H54 (cell line): Measurements from ENCODE around the gene PRKAR2B.
"Not testable (repeated sequence)": the region's sequence is repeated elsewhere in the genome, so short reads cannot be mapped to it uniquely, and the experiment has no call there.

ENCODE experiments used
- DNase-seq: peaks from one replicate; pipeline ENCODE4 v3.0.0; 2011; ENCODE audit warnings: low spot score, mixed read lengths; ENCODE audit not compliant: insufficient read length
- FAIRE-seq: peaks from 3 replicates; lab custom pipeline; 2011; peaks lifted over from hg19 to GRCh38; lab: Jason Lieb, UNC
- POLR2A ChIP-seq: IDR thresholded peaks from 2 replicates; pipeline ENCODE4 v1.6.1; 2011; ENCODE audit warnings: low read depth, mild to moderate bottlenecking, low read length

PRKAR2B gene

DNA sequence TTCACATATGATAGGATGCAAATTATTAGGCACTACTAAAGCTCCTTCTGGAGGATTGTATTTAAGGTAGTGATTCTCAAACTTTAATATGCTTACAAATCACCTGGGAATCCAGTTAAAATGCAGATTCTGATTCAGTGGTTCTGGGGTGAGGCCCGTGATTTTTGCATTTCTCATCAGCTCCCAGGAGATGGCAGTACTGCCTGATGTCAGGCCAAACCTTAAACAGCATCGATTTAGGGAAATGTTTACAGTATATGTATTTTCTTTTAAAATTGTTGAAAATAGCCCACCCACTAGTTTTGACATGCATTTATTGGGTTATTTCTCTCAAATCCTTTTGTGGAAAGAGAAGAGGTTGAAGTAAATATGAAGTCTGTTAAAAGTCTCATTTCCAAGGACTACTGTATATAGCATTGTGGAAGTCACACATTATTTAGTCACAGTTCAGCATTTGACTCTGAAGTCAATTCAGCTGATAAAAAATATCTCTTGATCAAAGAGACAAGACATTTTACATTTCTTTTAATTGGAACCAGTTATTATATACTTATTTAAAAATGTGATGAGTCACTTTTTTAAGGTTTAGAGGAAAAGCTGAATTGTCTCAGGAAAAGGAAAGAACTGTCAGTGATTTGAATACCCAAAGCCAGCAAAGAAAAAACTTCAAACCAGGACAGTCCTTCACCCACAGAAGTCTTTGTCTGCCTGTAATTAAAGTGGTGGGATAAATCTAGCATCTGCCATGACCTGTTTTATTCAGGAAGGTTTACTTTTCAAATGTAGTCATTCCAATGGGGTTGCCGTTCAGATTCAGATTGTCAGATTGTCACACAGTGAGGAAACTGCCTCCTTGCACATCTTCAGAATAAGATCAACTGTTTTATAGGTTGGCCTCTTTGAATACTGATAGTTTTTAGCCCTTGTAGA lies 103.2 kb downstream of the PRKAR2B start:
- TF ChIP-seq POLR2A: no peak
- DNase-seq (no peak), FAIRE-seq (peak; percentile 6)

DNA sequence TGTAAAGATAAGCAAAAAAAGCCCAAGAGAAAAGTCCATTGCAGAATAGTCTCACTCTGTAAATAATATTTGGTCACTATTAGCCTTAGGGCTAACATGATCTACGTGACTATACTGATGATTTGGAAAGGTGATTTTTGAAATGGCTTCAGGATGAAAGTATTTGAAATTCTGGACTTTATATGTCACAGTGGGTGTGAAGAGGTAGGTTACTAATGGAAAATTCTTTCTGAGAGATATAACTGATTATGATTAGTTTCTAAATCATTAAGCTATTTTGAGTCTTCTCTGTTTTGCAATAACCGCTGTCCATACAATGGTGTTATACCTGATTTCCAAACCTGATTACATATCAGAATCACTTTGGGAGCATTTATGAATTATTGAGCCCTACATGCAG lies 104.2 kb downstream of the PRKAR2B start:
- DNase-seq (no peak), FAIRE-seq (no peak)
- no peak for TF ChIP-seq POLR2A

DNA sequence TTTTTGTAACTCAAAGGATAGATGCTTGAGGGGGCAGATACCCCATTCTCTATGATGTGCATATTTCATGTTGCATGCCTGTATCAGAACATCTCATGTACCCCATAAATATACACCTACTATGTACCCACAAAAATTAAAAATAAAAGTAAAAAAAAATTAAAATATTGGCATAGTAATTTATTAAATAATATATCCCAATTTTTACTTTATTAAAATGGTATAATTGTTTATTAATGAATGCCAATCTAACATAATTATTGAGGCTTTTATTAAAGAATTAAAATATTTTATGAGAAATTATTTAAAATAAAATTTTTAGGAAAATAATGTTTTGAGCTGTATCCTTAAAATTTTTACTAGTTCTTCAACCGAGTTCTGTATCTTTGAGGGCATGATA lies 105.4 kb downstream of the PRKAR2B start:
- FAIRE-seq (no peak), DNase-seq (no peak)
- TF ChIP-seq POLR2A: no peak

DNA sequence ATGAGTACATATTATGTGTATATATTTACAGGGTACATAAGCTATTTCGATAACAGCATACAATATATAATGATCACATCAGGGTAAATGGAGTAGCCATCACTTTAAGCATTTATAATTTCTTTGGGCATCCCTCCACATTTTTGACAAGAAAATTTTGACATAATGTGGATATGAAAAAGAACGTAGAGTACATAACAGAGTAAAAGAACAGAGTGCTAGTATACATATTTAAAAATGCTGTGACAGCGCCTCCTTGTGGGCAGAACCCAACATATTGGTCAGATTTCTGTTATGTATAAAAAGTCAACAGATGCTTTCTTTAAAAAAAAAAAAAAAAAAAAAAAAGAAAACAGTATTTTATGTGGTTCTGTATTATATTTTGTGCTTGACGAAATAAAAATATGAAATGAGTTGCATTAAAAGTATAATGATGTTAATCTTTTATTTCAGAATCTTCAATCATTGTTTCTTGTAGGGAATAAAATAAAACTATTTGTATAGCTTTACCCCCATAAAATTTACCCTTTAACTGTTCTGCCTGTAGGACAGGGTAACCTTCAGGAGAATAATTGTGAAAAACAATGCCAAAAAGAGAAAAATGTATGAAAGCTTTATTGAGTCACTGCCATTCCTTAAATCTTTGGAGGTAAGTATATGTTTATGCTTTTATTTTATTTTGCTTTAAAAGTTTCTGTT lies 106.0 kb downstream of the PRKAR2B start:
- no peak for DNase-seq
- no peak for FAIRE-seq
- TF ChIP-seq POLR2A: no peak

DNA sequence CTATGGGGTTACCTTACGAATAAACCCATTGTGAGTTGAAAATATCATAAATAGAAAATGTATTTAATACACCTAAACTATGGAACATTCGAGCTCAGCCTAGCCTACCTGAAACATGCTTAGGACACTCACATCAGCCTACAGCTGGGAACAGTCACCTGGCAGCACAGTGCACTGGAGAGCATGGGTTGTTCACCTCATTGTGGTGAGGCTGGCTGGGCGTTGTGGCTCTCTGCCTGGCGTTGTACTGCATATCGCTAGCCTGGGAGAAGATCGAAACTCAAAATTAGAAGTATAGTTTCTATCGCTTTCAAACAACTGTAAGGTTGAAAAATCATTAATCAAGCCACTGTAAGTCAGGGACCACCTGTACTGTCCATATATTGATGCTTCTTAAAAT lies 107.0 kb downstream of the PRKAR2B start:
- no peak for FAIRE-seq
- TF ChIP-seq POLR2A: no peak
- DNase-seq: no peak

DNA sequence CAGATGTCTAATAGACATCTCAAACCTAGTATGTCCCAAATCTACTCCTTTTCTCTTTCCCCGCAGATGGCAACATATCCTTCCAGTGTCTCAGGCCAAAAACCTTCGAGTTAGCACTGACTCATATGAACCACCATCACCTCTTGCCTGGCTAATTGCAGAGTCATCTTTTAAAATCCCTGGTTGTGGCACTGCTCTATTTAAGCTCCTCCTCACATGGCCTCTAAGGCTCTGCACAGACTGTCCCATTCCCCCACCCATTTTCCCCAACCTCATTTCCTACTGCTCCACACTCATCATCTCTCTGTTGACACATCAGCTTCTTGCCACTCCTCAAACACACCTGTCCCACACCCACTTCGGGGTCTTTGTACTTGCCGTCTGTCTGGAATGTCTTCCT lies 107.5 kb downstream of the PRKAR2B start:
- DNase-seq (no peak), FAIRE-seq (peak; percentile 27)
- TF ChIP-seq POLR2A: no peak

DNA sequence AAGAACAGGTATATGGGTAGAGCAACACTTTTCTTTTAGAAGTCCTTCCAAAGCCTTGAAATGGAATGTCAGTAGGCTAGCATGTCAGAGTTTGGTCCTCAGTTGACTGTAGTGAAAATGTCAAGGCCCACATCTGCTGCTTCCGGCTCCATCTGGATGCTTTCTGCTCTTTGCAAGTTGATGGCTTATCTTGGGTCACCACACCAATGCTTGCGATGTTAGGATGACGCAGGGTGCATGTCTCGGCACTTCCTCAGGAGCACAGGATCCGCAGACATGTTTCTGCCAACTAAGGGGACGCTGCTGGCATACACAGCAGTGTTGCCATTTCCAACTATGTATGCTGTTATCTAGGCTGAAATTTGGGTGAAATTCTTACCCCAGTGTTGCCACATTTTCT lies 110.3 kb downstream of the PRKAR2B start:
- FAIRE-seq: no peak
- DNase-seq: no peak
- TF ChIP-seq POLR2A: no peak

DNA sequence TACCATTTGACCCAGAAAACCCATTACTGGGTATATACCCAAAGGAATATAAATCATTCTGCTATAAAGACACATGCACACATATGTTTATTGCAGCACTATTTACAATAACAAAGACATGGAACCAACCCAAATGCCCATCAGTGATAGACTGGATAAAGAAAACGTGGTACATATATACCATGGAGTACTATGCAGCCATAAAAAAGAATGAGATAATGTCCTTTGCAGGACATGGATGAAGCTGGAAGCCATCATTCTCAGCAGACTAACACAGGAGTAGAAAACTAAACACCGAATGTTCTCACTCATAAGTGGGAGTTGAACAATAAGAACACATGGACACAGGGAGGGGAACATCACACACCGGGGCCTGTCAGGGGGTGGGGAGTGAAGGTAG lies 111.2 kb downstream of the PRKAR2B start:
- not testable (repeated sequence) for FAIRE-seq, DNase-seq

DNA sequence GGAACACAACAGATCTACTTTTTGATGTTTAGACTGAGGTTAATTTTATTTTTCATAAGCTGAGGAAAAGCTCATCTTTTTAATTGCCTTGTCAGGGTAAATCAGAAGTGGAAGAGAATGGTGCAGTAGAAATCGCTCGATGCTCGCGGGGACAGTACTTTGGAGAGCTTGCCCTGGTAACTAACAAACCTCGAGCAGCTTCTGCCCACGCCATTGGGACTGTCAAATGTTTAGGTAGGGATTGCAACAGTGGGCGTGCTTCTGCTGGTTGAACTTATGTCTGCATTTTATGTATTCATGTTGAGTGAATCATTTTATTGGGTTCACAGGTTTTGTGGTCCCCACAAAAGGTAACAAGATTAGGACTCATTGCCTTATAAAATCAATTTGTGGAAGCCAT lies 112.6 kb downstream of the PRKAR2B start:
- FAIRE-seq (no peak), DNase-seq (no peak)
- TF ChIP-seq POLR2A: no peak

DNA sequence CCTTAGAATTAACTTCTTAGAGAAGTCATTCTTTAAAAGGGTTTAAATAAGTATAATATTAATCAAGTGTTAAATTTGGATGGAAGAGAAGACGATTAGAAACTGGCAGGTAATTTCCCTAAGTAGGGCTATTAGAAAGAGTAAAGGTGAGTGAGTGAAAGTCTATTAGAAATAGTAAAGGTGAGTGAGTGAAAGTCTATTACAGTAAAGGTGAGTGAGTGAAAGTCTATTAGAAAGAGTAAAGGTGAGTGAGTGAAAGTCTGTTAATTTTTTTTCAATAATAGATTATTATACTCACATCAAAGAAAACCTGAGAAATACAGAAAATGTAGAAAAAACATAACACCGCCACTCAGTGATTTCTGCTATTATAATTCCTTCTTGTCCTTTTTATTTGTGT lies 113.5 kb downstream of the PRKAR2B start:
- no peak for TF ChIP-seq POLR2A
- no peak for FAIRE-seq
- DNase-seq: no peak

DNA sequence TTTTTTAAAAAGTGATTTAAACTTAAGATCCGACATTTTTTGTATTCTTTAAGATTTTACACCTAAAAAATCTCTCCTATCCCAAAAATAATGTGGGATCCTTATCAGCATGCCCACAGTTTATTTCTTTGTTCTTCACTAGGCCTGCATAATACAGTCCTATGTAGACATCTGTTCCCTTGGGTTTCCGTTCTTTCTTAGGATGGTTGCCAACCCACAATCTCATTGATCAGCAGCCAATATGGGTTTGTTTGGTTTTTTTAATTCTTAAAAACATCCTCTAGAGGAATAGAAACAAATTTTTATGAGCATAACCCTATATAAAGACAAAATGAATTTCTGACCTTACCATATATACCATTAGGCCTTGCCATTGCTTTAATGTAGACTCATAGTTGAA lies 115.9 kb downstream of the PRKAR2B start:
- FAIRE-seq: no peak
- DNase-seq: no peak
- no peak for TF ChIP-seq POLR2A

DNA sequence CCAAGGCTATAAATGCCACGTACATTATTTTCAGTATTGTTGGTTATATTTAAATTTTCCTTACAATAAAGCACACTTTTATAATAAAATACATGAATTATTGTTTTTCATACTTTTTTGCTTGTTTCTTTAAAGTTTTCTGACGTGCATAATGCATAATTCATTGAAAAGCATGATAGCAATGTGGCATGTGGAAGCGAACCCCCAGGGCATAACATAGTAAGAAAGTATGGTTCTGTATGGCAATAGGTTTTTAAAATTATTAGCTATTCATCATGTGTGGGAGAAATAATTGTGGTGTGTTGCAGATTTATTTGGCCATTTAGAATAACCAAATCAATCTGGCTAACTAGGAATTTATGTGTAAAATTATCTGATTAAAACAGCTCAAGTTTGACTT lies 116.9 kb downstream of the PRKAR2B start:
- DNase-seq (no peak), FAIRE-seq (no peak)
- TF ChIP-seq POLR2A: no peak

DNA sequence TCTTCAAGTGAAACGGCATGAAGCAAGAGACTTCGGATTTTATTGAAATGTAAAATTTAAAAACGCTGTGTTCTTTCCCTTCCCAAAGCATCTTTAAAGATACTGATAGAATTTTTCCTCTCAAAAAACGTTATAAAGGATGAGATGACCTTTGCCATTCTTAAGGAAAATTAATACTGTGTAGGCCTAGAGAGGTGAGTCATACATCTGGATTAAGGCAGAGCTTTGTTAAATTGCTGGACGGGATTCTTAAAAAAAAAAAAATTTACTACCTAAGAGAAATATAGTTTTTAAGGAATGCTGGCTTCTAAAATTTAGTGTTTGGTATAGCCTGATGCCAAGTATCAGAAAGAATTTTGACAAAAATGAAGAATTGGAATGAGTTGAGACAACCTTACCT lies 118.0 kb downstream of the PRKAR2B start:
- TF ChIP-seq POLR2A: no peak
- no peak for FAIRE-seq
- DNase-seq: no peak

DNA sequence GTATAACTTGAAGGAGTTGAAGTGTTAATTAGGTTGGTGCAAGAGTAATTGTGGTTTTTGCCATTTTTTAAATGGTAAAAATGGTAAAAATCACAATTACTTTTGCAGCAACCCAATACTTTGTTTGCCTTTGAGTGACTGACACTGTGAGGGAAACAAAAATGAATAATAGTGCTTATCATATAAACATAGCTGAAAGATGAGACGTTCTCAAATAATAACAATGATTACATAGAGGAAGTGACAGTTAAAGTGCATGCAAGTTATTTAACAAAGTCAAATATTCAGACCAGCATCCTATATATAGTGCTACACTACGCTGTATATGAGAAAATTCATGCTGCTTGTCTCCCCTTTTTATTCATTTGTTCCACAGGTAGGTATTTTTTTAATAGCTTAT lies 119.6 kb downstream of the PRKAR2B start:
- FAIRE-seq: no peak
- TF ChIP-seq POLR2A: no peak
- DNase-seq: no peak

DNA sequence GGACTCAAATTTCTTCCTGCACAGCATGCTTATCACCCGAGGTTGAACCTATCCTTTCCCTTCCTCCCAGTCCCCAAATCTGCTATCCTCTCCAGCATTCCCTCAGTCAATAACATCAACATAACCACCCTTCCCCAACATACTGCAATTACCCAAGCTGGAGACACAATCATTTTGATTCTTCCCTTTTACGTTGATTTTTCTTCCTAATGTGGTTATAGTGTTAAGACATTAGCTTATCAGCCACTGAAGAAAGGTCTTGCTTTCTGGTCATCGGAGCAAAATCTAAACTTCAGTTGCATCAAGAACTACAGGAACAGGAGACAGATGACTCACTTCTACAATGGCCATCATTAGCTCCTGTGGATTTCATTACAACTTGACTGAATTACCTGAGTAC lies 120.8 kb downstream of the PRKAR2B start:
- DNase-seq (no peak), FAIRE-seq (no peak)
- TF ChIP-seq POLR2A: no peak
